IPS-18c (cell line): ENCODE results near the gene UBE4B.

Source experiments
- H3K4me3 ChIP-seq: 2 replicates; pipeline ENCODE4 v1.7.0; 2013; ENCODE audit warnings: low read depth, mild to moderate bottlenecking, low read length, moderate library complexity; ENCODE audit not compliant: insufficient read depth
- H3K9me3 ChIP-seq: one replicate; pipeline ENCODE4 v1.6.1; 2013; ENCODE audit warnings: mild to moderate bottlenecking, low read length, moderate library complexity; ENCODE audit not compliant: control insufficient read depth, insufficient read depth

Gene UBE4B

DNA sequence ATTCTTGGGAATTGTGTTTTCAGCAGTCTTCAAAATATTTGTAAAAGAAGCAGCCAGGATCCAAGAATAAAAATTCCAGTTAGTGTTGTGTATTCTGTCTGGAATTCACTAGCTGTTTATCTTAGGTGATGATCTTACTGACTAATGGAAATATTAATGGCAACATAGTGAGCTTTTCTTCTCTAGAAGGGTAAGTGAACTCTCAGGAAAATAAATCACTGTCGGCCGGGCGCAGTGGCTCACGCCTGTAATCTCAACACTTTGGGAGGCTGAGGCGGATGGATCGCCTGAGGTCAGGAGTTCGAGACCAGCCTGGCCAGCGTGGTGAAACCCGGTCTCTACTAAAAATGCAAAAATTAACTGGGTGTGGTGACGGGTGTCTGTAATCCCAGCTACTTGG, 90.2 kb downstream of the UBE4B start:
- H3K4me3 ChIP-seq, result no peak overlapping the region

DNA sequence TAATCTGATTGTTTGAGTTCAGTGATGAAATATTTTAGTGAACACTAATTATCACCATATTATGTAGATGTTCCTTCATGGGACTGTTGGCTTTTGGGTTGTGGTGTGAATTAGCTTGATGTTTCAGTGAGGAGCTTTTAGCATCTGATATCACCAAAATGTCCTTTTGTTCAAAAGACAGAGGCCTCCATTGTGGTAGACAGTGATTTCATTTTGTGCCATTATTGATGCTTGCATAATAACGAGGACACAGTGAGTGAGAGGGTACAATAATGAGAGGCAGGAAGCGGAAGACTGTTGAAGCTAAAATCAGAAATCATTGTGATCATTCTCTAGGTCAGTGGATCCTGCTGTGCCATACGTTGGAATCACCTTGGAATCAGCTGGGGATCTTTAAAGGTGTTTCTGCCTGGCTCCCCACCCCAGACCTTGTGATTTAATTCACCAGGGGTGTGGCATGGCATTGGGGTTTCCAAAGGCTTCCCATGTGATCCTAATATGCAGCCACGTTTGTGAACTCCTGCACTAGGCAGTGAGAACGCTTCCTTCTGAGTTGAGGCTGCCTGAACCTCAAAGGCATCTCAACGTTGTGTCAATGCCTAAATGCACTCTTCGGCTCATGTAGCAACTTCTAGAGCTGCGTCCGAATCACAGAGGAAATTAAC, 95.5 kb downstream of the UBE4B start:
- H3K4me3 ChIP-seq, result no peak overlapping the region
- no peaks in the 10 kb centered on the region for H3K9me3 ChIP-seq

More for the DNA sequence above, 90.2 kb downstream of the UBE4B start:
- H3K9me3 ChIP-seq, result no peaks in the 10 kb centered on the region

- Histone ChIP-seq H3K9me3 (no peaks in the 10 kb centered on the region), H3K4me3 (no peak overlapping the region)
Observed at GRCh38 chr1:10132316-10132715, 99.6 kb downstream of the UBE4B start.

GRCh38 chr1:10132852-10133251, 100.1 kb downstream of the UBE4B start:
- Histone ChIP-seq H3K9me3 (no peaks in the 10 kb centered on the region), H3K4me3 (no peak overlapping the region)

- Histone ChIP-seq H3K4me3 (no peak overlapping the region), H3K9me3 (no peaks in the 10 kb centered on the region)
Observed at GRCh38 chr1:10140981-10141380, 108.2 kb downstream of the UBE4B start.

DNA sequence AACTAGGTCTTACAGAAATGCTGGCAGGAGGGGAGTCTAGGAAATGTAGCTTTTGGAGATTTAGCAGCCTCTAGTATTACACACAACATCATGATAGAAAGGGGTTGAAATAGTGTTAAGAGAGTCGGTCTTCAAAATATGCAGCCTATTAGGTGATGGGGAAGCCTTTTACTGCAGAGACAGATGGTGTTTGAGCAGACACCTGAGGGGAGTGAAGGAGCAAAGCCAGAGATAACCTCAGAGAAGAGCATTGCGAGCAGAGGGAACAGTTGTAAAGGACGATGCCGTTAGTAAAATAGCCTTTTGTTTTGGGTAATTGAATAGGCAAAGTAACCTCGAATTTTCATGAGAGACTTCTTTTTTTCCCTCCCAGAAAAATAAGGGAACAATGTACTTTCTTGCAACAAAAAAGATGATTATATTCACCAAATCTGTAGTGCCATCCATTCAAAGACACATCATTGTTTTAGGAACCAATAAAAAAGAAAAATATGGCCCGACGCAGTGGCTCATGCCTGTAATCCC, 111.3 kb downstream of the UBE4B start:
- no peaks in the 10 kb centered on the region for H3K9me3 ChIP-seq
- no peak overlapping the region for H3K4me3 ChIP-seq

DNA sequence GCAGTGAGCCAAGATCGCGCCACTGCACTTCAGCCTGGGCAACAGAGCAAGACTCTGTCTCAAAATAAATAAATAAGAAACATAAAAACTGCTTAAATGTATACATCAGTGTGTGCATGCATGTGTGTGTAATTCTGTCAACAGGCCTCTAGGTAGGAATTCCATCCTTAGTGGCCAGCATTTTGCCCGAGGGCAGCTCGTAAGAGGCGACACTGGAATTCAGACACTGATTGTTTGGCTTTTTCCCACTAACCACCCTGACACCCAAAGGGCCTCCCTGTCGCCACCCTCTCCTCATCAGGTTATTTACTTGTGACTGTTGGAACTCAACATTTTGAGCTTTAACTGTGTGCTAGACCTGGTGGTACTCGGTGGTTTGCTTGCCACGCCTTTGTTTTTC, 113.6 kb downstream of the UBE4B start:
- Histone ChIP-seq H3K4me3 (no peak overlapping the region), H3K9me3 (no peaks in the 10 kb centered on the region)

GRCh38 chr1:10149231-10149630, 116.5 kb downstream of the UBE4B start:
- Histone ChIP-seq H3K9me3 (no peaks in the 10 kb centered on the region), H3K4me3 (no peak overlapping the region)

GRCh38 chr1:10152709-10153284, 120.0 kb downstream of the UBE4B start:
- H3K9me3 ChIP-seq, result no peaks in the 10 kb centered on the region

DNA sequence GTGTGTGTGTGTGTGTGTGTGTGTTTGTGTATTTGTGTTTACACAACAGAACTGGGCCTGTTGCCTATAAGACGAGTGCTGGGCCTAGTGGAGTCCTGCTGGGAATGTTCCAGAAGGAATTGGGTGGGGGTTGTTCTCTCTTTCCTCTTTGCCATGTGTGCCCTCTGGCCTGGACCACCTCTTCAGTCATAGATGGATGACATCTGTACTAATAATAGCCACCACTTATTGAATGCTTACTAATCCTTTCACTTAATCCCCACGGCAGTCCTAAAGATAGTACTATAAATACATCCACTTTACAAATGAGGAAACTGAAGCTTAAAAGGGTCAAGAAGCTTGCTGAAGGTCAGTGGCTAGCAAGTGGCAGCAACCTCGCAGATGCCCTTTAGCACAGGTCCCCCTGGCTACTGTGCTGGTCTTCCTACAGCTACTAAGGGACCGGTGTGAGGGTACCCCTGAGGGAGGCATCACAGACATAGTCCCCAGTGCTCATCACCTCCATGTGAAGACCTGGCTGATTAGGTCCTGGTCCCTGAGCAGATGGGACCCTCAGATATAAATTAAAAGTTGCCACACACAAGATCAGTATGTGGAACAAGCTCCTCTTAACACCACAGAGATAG, 122.4 kb downstream of the UBE4B start:
- H3K4me3 ChIP-seq, result no peak overlapping the region
- H3K9me3 ChIP-seq, result no peaks in the 10 kb centered on the region

More at GRCh38 chr1:10152709-10153284, 120.0 kb downstream of the UBE4B start:
- H3K4me3 ChIP-seq, result no peak overlapping the region

DNA sequence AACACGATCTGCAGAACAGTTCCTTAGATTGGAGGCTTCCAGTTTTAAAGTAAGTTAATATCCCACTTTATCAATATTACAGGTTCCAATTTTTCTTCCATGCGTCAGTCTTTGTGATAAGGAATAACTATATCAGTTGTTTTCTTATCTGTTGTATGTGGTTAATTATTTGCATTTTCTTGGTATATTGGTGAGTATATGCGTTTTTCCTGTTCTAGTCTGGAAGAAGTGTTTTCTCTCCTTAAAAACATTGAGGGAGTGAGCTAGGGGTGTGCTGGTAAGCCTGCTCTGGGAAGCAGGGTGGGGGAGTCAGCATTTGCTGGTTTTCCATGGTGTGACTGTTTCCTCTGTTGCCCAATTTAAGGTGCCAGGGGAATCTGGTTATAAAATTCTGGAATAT, 127.4 kb downstream of the UBE4B start:
- no peak overlapping the region for H3K4me3 ChIP-seq

GRCh38 chr1:10160907-10161490, 128.2 kb downstream of the UBE4B start:
- no peaks in the 10 kb centered on the region for H3K9me3 ChIP-seq
- H3K4me3 ChIP-seq, result no peak overlapping the region

More for the DNA sequence above, 127.4 kb downstream of the UBE4B start:
- H3K9me3 ChIP-seq, result no peaks in the 10 kb centered on the region

DNA sequence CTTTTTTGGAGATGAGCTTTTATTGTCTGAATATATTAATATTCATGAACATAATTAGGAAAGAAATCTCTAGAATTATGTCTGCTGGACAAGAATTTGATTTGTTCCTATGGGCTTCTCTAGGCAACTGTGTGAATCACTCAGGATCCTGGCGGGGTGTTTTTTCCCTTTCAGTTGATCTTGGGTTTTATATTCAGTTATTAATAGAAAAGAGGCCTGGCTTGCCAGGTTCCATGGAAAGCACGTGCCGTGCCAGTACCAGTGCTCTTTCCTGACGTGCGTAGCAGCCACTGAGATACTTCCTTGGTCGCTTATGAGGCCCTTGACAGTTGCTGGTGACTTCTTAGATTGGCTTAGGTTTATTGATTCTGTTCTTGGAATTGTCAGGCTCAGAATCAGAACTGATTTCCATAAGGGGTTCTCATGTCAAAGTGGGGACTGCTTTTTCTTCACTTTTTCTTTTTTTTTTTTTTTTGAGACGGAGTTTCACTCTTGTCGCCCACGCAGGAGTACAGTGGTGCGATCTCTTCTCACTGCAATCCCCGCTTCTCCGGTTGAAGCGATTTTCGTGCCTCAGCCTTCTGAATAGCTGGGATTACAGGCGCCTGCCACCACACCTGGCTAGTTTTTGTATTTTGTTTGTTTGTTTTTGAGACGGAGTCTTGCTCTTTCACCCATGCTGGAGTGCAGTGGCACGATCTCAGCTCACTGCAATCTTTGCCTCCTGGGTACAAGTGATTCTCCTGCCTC, 129.0 kb downstream of the UBE4B start:
- H3K4me3 ChIP-seq, result no peak overlapping the region
- H3K9me3 ChIP-seq, result no peaks in the 10 kb centered on the region

DNA sequence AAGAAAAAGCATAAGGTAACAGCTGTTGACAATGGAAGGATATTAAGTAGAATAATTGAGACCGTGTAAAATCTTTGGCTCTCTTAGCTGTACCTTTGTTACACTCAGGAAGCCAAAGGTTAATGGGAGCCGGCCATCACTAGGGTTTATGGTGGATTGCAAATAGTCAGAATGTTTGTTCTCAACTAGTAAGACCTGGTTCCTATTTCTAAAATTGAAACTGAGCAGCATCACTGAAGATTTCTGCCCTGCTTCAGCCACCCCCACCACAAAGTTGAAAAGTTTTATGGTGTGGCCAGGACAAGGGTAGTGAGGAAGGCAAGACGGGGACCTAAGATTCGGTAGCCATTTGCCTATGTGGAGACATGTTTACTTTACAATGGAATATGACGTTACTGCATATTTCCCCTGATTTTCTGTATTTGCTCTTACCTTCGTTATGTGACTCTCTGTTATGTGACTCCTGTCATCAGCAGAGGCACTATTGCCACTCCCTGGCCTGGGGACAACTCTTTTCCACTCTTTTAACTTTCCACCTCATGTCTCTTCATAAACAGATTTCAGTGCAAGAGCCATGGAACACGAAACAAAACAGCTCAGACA, 136.3 kb downstream of the UBE4B start:
- Histone ChIP-seq H3K9me3 (no peaks in the 10 kb centered on the region), H3K4me3 (no peak overlapping the region)

- H3K9me3 ChIP-seq, result no peaks in the 10 kb centered on the region
- no peak overlapping the region for H3K4me3 ChIP-seq
Observed at GRCh38 chr1:10170239-10170574, 137.4 kb downstream of the UBE4B start.

- Histone ChIP-seq H3K4me3 (no peak overlapping the region), H3K9me3 (peaks cover 4% of the 10 kb centered on the region)
Observed at GRCh38 chr1:10171105-10171767, 138.5 kb downstream of the UBE4B start.
